H1 (cell line): ENCODE measurements around the gene ZNF385B. TPM values are rescaled to one million over a fixed set of nuclear protein-coding genes. Genes with fewer than 3 reads are reported as not detected.

Experiments
- CTCF ChIA-PET: fragments of 300-600 bp; sonication (Branson Sonifier 250); formaldehyde crosslinking; loops from one replicate; lab custom pipeline; 2021; ENCODE audit not compliant: partially characterized antibody; lab: Charles Lee
- POLR2A ChIA-PET: fragments of 300-600 bp; sonication (Branson Sonifier 250); formaldehyde crosslinking; loops from one replicate; lab custom pipeline; 2021; ENCODE audit warnings: inconsistent platforms; ENCODE audit not compliant: partially characterized antibody; lab: Charles Lee
- DNase-seq, 2 experiments: peaks; one replicate each; pipeline versions ENCODE4 v3.0.0 to v3.0.0-alpha.2; 2010 to 2022; ENCODE audit warnings: low spot score in 2 of 2, low read depth in 1 of 2, mixed read lengths in 1 of 2
- FAIRE-seq: peaks from 2 replicates; lab custom pipeline; 2011; peaks lifted over from hg19 to GRCh38; lab: Jason Lieb, UNC
- H2AFZ ChIP-seq: 2 replicates; pipeline ENCODE4 v1.8.1; 2012; ENCODE audit warnings: low read length, inconsistent platforms
- H2AK5ac ChIP-seq: 2 replicates; pipeline ENCODE4 v1.6.1; 2013; ENCODE audit warnings: low read depth, low read length
- H2BK120ac ChIP-seq: replicated peaks from 2 replicates; pipeline ENCODE3; 2013; ENCODE audit warnings: low read depth, low read length, inconsistent platforms
- H2BK12ac ChIP-seq: 2 replicates; pipeline ENCODE4 v1.6.1; 2013; ENCODE audit warnings: low read depth, low read length
- H2BK15ac ChIP-seq: 2 replicates; pipeline ENCODE4 v1.6.1; 2013; ENCODE audit warnings: low read length
- H2BK20ac ChIP-seq: 2 replicates; pipeline ENCODE4 v1.6.1; 2013; ENCODE audit warnings: low read length
- H2BK5ac ChIP-seq: 2 replicates; pipeline ENCODE4 v1.6.1; 2013; ENCODE audit warnings: low read depth, low read length
- H3K14ac ChIP-seq: 2 replicates; pipeline ENCODE4 v1.6.1; 2013; ENCODE audit warnings: inconsistent platforms; ENCODE audit not compliant: insufficient read length
- H3K18ac ChIP-seq: 2 replicates; pipeline ENCODE4 v1.6.1; 2013; ENCODE audit warnings: low read length; ENCODE audit errors: extremely low read depth
- H3K23ac ChIP-seq: 2 replicates; pipeline ENCODE4 v1.6.1; 2013; ENCODE audit warnings: inconsistent platforms; ENCODE audit not compliant: insufficient read length
- H3K23me2 ChIP-seq: 2 replicates; pipeline ENCODE4 v1.6.1; 2013; ENCODE audit warnings: low read depth, low read length
- H3K27ac ChIP-seq: 2 replicates; pipeline ENCODE4 v1.6.1; 2011; ENCODE audit warnings: low read depth, low read length, inconsistent platforms
- H3K27me3 ChIP-seq, 4 experiments: replicated peaks in 1 of 4; 1 replicate in 1 of 4; 2 replicates in 3 of 4; pipeline versions ENCODE4 v1.6.1 to v1.8.1; 2011 to 2013; ENCODE audit warnings: low read length in 3 of 4, mild to moderate bottlenecking in 3 of 4, inconsistent platforms in 2 of 4, mixed read lengths in 2 of 4, moderate library complexity in 1 of 4; ENCODE audit not compliant: control insufficient read depth in 3 of 4, insufficient read depth in 3 of 4; ENCODE audit errors: extremely low read depth in 1 of 4
- H3K36me3 ChIP-seq, 4 experiments: 2 replicates each; pipeline versions ENCODE4 v1.6.1 to v1.8.1; 2011 to 2013; ENCODE audit warnings: mild to moderate bottlenecking in 4 of 4, low read length in 3 of 4, moderate library complexity in 2 of 4, control low read depth in 1 of 4, inconsistent platforms in 1 of 4; ENCODE audit not compliant: insufficient read depth in 4 of 4, control insufficient read depth in 2 of 4
- H3K4ac ChIP-seq: replicated peaks from 2 replicates; pipeline ENCODE3; 2013; ENCODE audit warnings: low read length, low read depth, mixed read lengths, inconsistent platforms; ENCODE audit not compliant: insufficient read length
- H3K4me1 ChIP-seq, 4 experiments: replicated peaks in 1 of 4; 1 replicate in 1 of 4; 2 replicates in 3 of 4; pipeline versions ENCODE4 v1.6.1 to v1.8.1; 2011 to 2013; ENCODE audit warnings: low read length in 3 of 4, inconsistent platforms in 2 of 4, mixed read lengths in 1 of 4; ENCODE audit not compliant: insufficient read depth in 4 of 4, control insufficient read depth in 3 of 4
- H3K4me2 ChIP-seq, 2 experiments: 2 replicates each; pipeline versions ENCODE4 v1.6.1 to v1.8.1; 2011 to 2013; ENCODE audit warnings: low read depth in 2 of 2, low read length in 2 of 2, control low read depth in 1 of 2, inconsistent platforms in 1 of 2, mild to moderate bottlenecking in 1 of 2; ENCODE audit not compliant: insufficient read depth in 1 of 2
- H3K4me3 ChIP-seq, 4 experiments: fragments of 200-600, 300-600 bp in 1 of 4; sonication (generic), shearing (Covaris generic), sonication (Bioruptor Twin) in 1 of 4; 2 replicates each; pipeline versions ENCODE4 v1.5.1 to v1.8.1; 2011 to 2016; ENCODE audit warnings: low read length in 4 of 4, low read depth in 3 of 4, control low read depth in 2 of 4, inconsistent platforms in 2 of 4, mild to moderate bottlenecking in 2 of 4, mixed read lengths in 1 of 4, moderate library complexity in 1 of 4; ENCODE audit not compliant: insufficient read depth in 2 of 4; ENCODE audit errors: extremely low read depth in 1 of 4
- H3K56ac ChIP-seq: replicated peaks from 2 replicates; pipeline ENCODE3; 2013; ENCODE audit warnings: low read depth, mild to moderate bottlenecking, mixed read lengths, low read length, inconsistent platforms; ENCODE audit not compliant: insufficient read length
- H3K79me1 ChIP-seq: 2 replicates; pipeline ENCODE4 v1.6.1; 2013; ENCODE audit warnings: low read depth, low read length, control low read depth
- H3K79me2 ChIP-seq, 2 experiments: 2 replicates each; pipeline versions ENCODE4 v1.6.1 to v1.8.1; 2012 to 2013; ENCODE audit warnings: low read length in 2 of 2, mild to moderate bottlenecking in 2 of 2, inconsistent platforms in 1 of 2; ENCODE audit not compliant: insufficient read depth in 2 of 2, control insufficient read depth in 1 of 2
- H3K9ac ChIP-seq, 4 experiments: replicated peaks in 1 of 4; 1 replicate in 1 of 4; 2 replicates in 3 of 4; pipeline versions ENCODE4 v1.6.1 to v1.8.1; 2011 to 2013; ENCODE audit warnings: low read depth in 3 of 4, low read length in 3 of 4, control low read depth in 2 of 4, mild to moderate bottlenecking in 2 of 4, moderate library complexity in 2 of 4, inconsistent platforms in 1 of 4; ENCODE audit errors: extremely low read depth in 1 of 4
- H3K9me3 ChIP-seq, 2 experiments: 2 replicates each; pipeline versions ENCODE4 v1.6.1 to v1.8.1; 2012 to 2013; ENCODE audit warnings: mild to moderate bottlenecking in 2 of 2, moderate library complexity in 2 of 2, control low read depth in 1 of 2, inconsistent platforms in 1 of 2, low read depth in 1 of 2, low read length in 1 of 2, mixed read lengths in 1 of 2; ENCODE audit not compliant: insufficient read depth in 2 of 2
- H4K20me1 ChIP-seq, 2 experiments: replicated peaks in 1 of 2; 2 replicates each; pipeline versions ENCODE3 to v1.8.1; 2011 to 2013; ENCODE audit warnings: inconsistent platforms in 2 of 2, low read length in 2 of 2, mild to moderate bottlenecking in 1 of 2; ENCODE audit not compliant: insufficient read depth in 2 of 2, control insufficient read depth in 1 of 2
- H4K5ac ChIP-seq: 2 replicates; pipeline ENCODE4 v1.6.1; 2013; ENCODE audit warnings: low read length, low read depth, mixed read lengths, inconsistent platforms; ENCODE audit not compliant: insufficient read length
- H4K8ac ChIP-seq: 2 replicates; pipeline ENCODE4 v1.8.0; 2013; ENCODE audit warnings: mild to moderate bottlenecking, moderate library complexity, low read length, inconsistent platforms; ENCODE audit not compliant: insufficient read depth; ENCODE audit errors: extremely low read depth
- H4K91ac ChIP-seq: replicated peaks from 2 replicates; pipeline ENCODE3; 2013; ENCODE audit warnings: low read length, mixed read lengths, inconsistent platforms; ENCODE audit not compliant: insufficient read length
- WGBS, 2 experiments: shearing (Covaris generic) in 1 of 2; methylation state at CpG; one replicate each; pipeline versions ENCODE4 v1.1.6 to v1.1.7; 2013 to 2015; ENCODE audit warnings: low lambda C conversion rate in 2 of 2, mixed read lengths in 2 of 2, inconsistent platforms in 1 of 2, low coverage in 1 of 2, missing lambda C conversion rate in 1 of 2; ENCODE audit not compliant: insufficient replicate concordance in 2 of 2, insufficient coverage in 1 of 2, insufficient read length in 1 of 2; ENCODE audit errors: extremely low coverage in 1 of 2, missing lambda C conversion rate in 1 of 2; 5-methylcytosine and 5-hydroxymethylcytosine counted together
- polyA plus RNA-seq, 7 experiments: library from polyadenylated mRNA; depleted of rRNA in 3 of 7; stranded (reverse) in 5 of 7; unstranded in 2 of 7; fragments of >200 nt in 5 of 7; fragments of 200-250 nt in 2 of 7; gene quantifications; 1 replicate in 5 of 7; 2 replicates in 1 of 7; 4 replicates in 1 of 7; pipeline versions ENCODE4 v1.2.1 to v1.2.3, GENCODE V29; 2011 to 2013; ENCODE audit warnings: missing spikeins in 2 of 7, mixed read lengths in 2 of 7
- total RNA-seq: library from RNA; stranded (reverse); fragmentation: NEBNext Ultra II Directional; extraction: Animal tissue kit (Norgen Biotek cat#: 25700); gene quantifications from 2 replicates; pipeline ENCODE4 v1.2.1, GENCODE V29; 2021

Gene ZNF385B
- total and polyA plus RNA-seq, 2 of the 8 experiments (the other 6 are each of a cell fraction or from before 2014, with no cell fraction given) = 1.1 to 3.7 TPM

DNA sequence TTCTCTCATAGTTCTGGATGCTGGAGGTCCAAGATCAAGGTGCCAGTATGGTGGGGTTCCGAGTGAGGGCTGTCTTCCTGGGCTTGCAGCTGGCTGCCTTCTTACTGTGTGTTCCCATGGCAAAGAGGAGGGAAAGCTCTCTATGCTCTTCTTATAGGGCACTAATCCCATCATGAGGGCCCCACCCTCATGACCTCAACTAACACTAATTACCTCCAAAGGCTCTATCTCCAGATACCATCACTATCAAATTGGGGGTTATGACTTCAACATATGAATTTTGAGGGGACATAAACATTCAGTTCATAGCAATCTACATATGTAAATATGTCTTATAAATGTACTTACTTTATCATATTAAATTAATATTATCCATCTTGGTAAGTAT, 322.3 kb downstream of the ZNF385B start:
- CTCF ChIA-PET = no interaction called here

More for the DNA sequence above, 322.3 kb downstream of the ZNF385B start:
- Histone ChIP-seq H4K8ac (no peak overlapping the region), H3K23ac (no peak overlapping the region), H3K14ac (no peak overlapping the region), H3K9me3 (0 out of 4 replicates have a peak, but pooled peaks cover 0 to 4% of the 10 kb centered on the region in 2 experiments), H2BK15ac (no peak overlapping the region), H2BK20ac (no peak overlapping the region), H3K4me3 (no peak overlapping the region), H3K9ac (no peak overlapping the region), H3K36me3 (no peaks in the 10 kb centered on the region), H2BK12ac (no peak overlapping the region), H3K23me2 (no peaks in the 10 kb centered on the region), H2AK5ac (no peak overlapping the region), H3K18ac (no peak overlapping the region), H3K4me1 (peaks cover 0 to 4% (median 0%) of the 10 kb centered on the region in 4 experiments; a peak in 1 of 7 replicates), H3K79me2 (no peaks in the 10 kb centered on the region), H2BK5ac (no peak overlapping the region), H2AFZ (no peak overlapping the region), H3K27ac (no peak overlapping the region), H2BK120ac (no peak overlapping the region), H3K79me1 (no peaks in the 10 kb centered on the region), H3K4me2 (no peak overlapping the region), H4K20me1 (no peaks in the 10 kb centered on the region), H3K56ac (no peak overlapping the region), H3K27me3 (no peaks in the 10 kb centered on the region), H4K5ac (no peak overlapping the region), H4K91ac (no peak overlapping the region), H3K4ac (no peak overlapping the region)
- DNase-seq (no peak), FAIRE-seq (no peak)
- POLR2A ChIA-PET = no interaction called here
- WGBS, 2 experiments = 71% methylated on average over 1 of the region's 1 CpG; no CpG with 5 or more reads in 1 of the 2 experiments
